Nucleus accumbens (tissue), 56 donors: ENCODE results near the gene JMJD8.
A peak's percentile ranks its signal among the peaks of the same experiment; 100 is the strongest.

ENCODE experiments used
- DNase-seq, 56 donors: peaks; one replicate each; lab custom pipeline; 2025; lab: John Stamatoyannopoulos, UW

The JMJD8 gene, protein sequence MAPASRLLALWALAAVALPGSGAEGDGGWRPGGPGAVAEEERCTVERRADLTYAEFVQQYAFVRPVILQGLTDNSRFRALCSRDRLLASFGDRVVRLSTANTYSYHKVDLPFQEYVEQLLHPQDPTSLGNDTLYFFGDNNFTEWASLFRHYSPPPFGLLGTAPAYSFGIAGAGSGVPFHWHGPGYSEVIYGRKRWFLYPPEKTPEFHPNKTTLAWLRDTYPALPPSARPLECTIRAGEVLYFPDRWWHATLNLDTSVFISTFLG

DNA sequence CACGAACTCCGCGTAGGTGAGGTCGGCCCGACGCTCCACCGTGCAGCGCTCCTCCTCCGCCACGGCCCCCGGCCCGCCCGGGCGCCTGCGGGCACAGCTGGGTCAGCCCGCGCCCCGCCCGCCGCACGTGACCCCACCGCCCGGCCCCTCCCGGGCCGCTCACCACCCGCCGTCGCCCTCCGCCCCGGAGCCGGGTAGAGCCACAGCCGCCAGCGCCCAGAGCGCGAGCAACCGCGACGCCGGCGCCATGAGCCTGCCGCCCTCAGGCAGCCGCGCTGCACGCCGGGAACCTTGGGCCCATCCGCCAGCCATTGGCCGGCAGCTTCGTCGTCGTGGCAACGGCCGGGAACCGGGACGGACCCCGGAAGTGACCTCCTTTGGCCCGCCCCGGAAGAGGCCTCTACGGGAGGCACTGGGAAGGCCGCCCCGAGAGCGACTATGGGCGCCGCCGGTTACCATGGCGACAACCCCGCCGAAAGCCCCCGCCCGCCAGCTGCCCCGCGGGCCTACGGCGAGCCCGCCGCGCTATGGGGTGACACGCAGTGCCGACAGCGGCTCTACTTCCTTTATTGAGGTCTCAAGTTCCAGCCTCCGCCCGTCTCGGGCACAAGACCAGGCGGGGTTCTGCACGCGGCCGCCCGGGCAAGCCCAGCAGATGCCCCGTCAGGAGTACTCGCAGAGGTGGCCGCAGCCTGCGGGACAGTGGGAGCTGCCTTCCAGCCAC, at the start of gene JMJD8:
Gene JMJD8 (minus strand): TSS at position 264 of the 724 bp plus-strand sequence. CDS start 15 bp downstream, at position 249.
- DNase-seq = peak; percentile 72 to 97 (median 92)

DNA sequence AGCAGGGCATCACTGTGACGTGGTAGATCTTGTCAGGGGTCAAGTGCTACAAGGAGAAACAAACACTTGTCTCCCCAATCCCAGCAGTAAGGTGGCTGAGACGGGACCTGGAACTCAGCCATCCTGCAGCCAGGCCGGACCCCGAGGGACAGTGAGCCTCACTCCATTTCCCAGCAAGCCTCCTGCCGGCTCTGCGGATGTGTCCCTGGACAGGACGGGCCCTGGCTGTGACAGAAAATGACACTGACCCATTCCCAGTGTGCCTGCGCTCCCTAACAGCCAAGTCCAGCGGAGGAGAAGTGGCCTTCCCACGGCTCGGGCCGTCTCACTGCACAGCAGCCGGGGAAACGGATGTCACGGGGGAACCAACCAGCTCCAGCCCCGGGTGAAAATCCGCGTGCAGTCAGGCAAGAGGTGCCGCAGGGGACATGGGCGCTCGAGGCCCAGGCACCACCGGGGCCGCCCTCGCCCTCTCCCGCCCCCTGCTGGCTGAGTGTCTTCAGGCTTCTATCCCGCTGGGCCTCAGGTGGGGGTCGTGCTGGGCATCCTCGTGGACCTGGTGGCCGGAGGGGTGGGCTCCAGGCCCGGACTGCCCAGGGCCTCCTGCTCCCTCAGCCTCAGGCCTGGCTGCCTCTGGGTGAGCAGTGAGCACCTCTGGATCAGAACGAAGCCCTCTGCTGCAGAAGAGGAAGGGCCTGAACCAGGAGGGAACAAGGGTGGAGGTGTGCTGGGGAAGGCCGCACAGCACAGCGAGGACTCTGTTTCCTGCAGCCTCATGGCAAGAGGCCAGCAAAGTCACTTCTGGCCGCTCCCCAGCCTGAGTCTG, 49.5 kb upstream of the JMJD8 start:
- DNase-seq = no peak

DNA sequence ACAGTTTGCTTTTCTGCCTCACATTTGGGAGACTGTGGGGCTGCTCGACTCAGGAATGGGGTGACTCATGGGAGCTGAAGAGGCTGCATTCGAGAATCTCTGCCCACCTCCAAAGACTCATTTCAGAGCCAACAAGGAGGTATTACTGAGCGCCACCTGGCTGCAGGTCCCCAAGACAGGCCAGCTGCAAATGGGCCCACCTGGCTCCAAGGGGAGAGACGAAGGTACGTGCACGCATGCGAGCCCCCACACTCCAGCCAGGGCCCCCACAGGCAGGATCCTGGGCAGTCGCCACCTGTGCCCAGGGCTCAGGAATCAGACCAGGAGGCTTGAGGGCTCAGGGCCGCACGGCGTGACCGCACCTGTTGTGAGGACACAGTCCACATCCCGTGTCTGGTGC, 48.8 kb upstream of the JMJD8 start:
- DNase-seq = peak in 20 of 56 donors; percentile 15 to 71 (median 44)

DNA sequence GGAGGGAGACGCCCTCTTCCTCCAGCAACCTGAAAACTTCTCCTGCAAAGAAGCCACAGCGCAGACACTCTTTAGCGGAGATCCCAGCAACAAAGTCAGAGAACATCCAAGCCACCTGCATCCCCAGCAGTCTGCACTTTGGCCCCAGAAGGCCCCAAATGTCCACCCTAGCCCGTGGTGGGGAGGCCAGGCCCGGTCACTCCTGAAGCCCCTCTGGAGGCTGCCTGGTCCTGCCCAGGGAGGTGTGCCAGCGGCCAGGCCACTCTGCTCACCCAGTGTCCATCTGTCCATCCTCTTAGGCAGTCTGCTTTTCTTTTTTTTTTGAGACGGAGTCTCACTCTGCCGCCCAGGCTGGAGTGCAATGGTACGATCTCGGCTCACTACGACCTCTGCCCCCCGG, 48.2 kb upstream of the JMJD8 start:
- no peak for DNase-seq

DNA sequence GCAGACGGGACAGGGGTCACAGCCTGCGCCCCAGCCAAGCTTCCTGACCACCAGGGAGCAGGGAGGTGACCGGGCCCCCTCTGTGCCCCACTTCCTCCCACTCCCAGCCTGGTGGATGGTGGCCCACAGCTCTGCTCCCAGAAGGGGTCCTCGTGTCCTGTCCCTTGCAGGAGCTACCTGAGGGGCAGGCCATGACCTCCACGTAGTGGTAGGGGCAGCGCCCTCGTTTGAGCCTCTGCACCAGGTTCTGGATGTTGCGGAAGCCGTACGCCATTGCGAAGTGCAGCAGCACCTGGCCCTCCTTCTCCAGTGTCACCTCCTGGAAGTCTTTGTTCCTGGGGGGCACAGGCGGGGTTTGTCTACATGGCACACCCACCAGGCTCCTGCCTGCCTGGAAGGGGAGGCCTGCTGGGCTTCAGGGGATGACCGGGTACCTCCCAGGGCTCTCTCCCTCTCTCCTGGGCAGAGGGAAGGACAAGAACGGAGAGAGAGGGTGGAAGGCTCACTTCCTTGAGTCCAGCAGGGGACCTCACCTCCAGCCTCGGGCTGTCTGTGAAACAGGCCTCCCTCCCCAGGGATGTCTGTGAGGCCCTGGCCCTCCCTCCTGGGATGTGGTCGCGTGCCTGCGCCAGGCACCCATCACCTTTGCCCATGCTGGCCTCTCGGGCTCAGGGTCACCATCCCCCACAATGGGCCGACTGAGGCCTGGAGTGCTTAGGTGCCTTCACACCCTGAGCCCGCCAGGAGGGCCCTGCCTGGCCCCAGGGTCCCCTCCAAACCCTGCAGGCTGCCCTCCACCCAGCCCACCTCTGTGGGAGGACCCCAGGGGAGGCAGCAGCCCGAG, 46.8 kb upstream of the JMJD8 start:
- no peak for DNase-seq

DNA sequence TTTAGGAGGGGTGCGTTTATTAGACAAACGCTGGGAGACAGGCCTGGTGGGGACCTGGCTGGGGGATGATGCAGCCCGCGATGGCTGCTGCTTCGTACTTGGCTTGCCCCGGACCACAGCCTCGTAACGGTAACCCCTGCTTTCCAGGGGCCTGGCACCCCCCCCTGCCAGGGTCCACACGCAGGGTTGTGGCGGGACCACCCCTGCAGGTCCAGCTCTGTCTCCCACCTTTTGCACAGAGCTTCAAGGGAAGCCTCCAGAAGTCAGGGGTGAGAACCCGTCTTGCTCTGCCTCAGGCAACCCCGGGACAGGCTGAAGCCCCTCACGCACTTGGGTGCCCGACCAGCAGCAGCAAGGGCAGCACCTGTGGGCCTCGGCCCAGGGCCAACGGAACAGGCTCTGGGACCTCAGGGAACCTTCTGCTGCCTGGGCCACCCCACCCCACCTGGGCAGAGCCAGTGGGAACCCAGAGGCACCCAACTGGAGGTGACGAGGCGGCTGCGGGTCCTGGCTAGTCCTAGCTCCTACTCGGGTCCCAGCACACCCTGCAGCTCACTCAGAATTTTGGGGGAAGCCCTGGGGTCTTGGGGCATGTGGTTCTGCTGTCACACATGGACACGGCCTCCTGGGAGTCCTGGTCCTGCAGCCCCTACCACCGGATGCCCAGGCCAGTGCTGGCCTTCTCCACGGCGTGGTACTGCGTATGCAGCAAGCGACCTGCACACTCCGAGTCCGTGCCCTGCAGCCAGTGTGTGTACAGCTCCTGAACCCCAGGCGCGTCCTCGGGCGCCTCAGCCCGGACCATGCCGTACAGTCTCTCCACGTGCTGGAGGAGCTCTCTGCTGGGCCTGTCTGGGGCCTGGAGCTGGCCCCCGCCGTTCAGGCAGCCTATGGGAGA, 45.9 kb upstream of the JMJD8 start:
- DNase-seq = no peak

DNA sequence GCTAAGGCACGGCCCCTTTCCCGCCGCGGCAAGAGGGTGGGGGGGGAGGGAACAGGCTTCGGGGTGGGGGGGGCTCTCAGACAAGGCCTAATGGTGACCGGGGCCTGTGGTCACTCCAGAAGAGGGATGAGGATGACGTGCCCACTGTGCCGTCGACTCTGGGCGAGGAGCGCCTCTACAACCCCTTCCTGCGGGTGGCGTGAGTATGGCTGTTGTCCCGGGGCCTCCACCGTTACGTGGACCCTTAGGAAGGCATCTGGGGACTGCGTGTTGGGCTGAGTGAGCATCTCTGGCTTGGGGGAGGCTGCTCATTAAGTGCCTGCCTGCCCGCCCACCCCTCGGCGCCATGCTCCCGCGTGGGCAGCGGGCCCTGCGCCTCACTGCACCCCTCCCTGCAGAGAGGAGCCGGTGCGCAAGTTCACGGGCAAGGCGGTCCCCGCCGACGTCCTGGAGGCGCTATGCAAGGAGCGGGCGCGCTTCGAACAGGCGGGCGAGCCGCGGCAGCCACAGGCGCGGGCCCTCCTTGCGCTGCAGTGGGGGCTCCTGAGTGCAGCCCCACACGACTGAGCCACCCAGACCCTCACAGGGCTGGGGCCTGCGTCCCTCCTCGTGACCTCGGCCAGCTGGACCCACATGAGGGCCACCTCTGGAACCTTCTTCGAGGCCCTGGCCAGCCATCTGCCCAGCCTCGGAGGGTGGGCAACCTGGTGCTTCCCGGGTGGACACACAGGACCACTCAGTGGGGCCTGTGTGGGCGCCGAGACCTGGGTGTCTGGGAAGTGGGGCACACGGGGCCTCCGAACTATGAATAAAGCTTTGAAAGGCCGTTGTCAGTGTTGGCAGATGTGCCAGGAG, 45.0 kb upstream of the JMJD8 start:
- DNase-seq = peak in 26 of 56 donors; percentile 21 to 82 (median 46)

DNA sequence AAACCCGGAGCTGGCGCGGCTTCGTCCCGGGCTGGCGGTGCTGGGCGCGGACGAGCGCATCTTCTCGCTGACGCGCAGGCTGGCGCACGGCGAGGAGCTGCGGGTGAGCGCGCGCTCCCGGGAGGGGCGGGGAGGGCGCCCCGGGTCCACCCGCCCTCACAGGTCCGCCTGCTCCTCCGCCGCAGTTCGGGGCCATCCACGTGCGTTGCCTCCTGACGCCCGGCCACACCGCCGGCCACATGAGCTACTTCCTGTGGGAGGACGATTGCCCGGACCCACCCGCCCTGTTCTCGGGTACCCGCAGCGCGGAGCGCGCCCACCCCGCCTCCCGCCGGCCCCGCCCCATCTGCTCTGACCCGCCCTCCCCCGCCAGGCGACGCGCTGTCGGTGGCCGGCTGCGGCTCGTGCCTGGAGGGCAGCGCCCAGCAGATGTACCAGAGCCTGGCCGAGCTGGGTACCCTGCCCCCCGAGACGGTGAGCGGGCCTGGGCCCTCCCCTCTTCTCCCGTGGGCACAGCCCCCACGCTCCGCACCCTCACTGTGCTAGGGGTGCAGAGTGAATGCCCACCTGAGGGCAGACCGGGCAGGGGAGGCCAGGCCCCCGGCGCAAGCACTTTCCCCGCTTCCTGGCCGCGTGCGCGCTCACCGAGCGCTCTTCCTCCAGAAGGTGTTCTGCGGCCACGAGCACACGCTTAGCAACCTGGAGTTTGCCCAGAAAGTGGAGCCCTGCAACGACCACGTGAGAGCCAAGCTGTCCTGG, 44.2 kb upstream of the JMJD8 start:
- peak in 47 of 56 donors; percentile 19 to 82 (median 53) for DNase-seq

DNA sequence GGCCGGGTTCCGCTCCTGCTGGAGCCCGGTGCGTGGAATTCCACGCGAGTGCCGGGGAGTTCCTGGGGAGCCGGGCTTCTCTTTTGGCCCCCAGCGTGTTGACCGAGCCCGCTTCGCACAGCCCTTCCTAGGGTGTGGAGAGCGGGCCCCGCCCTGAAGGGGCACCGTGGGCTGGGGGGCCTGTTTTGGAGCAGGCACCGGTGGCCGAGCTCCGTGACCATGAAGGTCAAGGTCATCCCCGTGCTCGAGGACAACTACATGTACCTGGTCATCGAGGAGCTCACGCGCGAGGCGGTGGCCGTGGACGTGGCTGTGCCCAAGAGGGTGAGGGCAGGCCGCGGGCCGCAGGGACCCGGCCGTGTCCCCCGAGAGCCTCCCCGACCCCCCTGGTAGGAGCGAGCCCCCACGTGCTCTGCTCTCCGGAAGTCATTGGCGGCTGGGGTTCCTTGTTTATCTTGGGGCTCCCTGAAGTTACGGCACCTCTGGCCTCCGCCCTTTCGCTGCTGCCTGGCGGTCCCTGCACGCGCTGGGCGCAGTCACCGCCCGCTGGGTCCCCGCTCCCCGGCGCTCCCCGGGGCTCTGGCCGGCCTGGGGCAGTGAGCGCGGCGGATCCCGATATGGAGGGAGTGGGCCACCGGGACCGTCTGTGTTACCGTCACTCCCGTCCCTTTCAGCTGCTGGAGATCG, 43.3 kb upstream of the JMJD8 start:
- DNase-seq = peak in 1 of 56 donors; percentile 54

DNA sequence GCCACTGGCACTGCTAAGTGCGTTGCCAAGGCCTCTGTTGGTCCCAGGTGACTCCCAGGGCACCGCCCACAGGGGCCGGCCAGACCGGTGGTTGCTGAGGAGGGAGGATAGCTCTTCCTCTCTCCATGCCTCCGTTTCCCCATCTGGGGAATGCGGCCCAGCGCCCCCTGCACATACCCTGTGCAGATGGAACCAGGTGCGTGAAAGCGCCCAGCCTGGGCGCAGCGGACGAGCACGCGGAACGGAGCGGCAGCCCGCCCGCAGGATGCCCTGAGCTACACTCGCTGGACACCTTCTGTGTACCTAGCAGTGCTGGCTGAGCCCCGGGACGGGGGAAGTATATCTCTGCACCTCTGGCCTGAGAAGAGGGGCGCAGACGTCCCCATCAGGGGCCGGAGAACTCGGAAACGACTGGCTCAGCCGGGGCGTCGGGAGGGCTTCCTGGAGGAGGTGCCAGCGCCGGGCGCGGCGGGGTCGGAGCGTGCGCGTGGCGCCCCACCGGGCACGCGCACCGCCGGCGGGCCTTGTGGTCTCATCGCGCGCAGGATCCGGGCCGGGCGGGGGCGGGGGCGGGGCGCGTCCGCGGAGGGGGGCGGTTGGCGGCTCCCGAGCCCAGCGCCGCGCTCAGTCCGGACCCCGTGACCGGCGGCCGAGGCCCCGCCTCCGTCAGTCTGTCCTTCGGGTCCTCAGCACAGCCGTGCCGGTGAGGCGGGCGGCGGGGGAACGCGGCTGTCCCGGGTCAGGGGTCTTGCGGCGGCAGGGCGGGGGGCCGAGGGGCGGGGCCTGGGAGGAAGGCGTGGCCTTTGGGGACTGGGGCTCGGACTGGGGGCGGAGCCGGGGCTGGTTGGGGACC, 42.5 kb upstream of the JMJD8 start, which contains the start of the genes CCDC78 and HAGHL:
Gene CCDC78 (minus strand): TSS at position 6 of the 853 bp plus-strand sequence. CDS start 76 bp downstream, outside the sequence.
Gene HAGHL (plus strand): TSS at position 669 of the 853 bp plus-strand sequence. CDS start 404 bp downstream, outside the sequence.
- peak in 44 of 56 donors; percentile 12 to 76 (median 48) for DNase-seq

DNA sequence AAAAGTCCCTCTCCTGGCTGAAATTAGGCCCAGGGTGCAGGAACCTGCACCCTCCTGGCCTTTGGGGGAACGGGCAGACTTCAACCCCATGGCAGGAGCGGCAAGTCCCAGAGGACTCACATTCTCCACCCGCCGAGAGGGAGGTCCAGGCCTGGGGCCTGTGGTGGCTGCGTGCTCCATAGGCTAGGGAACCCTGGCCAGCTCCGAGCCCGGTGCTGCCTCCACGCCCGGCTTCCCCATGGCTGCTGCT, 42.0 kb upstream of the JMJD8 start:
- no peak for DNase-seq

DNA sequence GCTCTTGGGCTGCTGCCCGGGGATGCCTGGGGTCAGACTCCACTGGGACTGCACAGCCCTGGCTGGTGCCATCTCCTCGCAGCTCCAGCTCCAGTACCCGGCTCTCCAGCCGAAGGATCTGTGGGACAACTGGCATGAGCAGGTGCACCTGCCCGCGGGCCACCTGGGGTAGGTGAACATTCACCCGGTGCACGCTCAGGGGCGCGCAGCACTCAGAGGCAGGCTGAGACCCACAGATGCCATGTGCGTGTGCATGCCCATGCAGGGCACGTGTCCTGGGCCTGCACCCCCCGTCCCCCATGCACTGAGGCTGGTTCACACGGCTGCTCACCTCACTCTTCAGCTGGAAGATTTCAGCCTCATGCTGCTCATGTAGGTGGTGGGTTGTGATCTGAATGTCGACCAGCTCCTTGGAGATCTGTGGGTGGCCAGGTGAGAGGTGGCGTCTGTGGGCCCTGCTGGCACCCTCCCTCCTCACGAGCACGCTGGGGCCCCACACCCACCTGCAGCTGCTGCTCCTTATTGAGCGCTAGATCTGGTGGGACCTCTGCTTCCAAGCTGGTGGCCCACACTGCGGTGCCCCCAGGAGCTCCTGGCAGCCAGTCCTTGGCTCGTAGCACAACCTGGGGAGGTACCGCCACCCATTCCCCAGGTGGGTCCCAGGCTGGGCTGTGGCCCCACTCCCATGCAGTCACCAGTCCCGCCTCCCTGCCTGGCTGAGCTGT, 41.5 kb upstream of the JMJD8 start:
- peak in 1 of 56 donors; percentile 43 for DNase-seq

DNA sequence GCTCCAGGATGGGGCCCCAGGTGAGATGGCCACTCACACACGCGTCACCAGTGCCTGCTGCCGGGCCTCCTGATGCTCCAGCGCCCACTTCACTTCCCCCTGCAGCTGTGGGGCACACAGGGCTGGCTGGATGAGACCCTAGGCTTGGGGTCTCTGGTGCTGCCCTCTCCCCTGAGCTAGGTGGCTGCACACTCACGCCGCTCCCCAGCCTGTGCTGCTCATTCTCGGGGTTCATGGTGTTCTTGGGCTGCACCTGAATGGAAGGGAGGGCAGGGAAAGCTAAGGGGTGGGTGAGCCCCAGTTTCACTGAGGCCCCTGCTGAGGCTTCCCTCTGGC, 40.9 kb upstream of the JMJD8 start:
- DNase-seq = no peak

DNA sequence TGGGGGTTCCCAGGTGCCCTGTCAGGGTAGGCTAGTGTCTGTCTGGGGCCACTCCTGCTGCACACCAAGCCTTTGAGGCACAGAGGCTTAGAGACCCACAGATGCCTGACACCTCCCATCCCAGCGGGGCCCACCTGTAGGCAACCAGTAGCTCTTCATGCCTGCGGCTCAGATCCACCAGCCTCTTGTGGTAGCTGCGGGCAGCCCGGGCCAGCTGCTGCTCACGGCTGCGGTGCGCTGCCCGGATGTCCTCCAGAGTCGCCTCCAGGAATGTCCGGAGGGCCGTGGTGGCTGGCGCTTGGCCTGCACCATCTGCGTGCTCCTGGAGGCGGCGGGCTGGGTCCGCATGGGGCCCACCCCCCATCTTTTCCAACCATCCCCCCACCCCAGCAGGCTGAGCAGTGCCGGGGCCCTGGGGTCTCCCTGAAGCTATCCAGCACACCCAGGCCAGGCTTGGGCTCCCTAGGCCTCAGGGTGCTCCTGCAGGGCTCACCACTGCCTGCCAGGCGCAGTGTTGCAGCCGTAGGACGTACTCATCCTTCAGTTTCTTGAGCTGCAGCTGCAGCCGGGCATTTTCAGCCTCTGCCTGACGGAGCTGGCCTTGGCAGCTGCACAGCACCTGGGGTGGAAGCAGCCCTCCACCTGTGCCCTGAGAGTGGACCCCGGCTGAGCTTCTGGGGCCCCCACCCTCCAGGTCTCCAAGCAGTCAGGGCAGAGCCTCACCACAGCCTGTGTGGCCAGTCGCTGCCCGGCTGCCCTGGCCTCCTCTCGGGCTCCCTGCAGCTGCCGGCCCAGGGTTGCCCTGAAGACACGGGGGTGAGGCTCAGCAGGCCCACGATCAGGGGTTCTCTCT, 40.3 kb upstream of the JMJD8 start:
- no peak for DNase-seq
